ENCODE data around the gene VPS33B.

DNA sequence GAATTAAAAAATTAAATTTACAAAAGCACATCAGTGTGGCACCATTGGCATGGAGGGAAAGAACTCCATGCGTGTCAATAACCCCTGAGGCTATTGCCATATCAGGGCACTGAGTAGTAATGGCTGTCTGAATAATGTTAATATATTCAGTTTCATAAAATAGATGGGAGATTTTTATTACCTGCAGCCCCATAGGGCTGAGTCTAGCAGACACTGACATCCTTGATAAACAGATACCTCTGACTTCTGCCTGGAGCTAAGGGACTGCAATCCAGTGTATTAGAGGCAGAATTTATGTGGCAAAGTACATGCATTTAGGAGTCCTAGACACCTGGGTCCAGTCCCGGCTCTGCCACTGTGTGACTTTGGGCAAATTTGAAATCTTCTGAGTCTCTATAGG, 38.8 kb upstream of the VPS33B start:
- TF ChIP-seq, protein P1, sequence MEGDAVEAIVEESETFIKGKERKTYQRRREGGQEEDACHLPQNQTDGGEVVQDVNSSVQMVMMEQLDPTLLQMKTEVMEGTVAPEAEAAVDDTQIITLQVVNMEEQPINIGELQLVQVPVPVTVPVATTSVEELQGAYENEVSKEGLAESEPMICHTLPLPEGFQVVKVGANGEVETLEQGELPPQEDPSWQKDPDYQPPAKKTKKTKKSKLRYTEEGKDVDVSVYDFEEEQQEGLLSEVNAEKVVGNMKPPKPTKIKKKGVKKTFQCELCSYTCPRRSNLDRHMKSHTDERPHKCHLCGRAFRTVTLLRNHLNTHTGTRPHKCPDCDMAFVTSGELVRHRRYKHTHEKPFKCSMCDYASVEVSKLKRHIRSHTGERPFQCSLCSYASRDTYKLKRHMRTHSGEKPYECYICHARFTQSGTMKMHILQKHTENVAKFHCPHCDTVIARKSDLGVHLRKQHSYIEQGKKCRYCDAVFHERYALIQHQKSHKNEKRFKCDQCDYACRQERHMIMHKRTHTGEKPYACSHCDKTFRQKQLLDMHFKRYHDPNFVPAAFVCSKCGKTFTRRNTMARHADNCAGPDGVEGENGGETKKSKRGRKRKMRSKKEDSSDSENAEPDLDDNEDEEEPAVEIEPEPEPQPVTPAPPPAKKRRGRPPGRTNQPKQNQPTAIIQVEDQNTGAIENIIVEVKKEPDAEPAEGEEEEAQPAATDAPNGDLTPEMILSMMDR (IDR thresholded peaks at IDR 0.05; ENCODE audit: insufficient read depth, low read depth, low read length) = no peak
- TF ChIP-seq EZH2 (IDR thresholded peaks at IDR 0.05; ENCODE audit: insufficient read depth, low read length) = no peak
